ENCODE data around the gene CEP20.
"Not testable (repeated sequence)": the region's sequence is repeated elsewhere in the genome, so short reads cannot be mapped to it uniquely, and the experiment has no call there.

The CEP20 gene

GRCh38 chr16:15857724-15858560, 30.5 kb downstream of the CEP20 start:
- DNase-seq, result no peak

DNA sequence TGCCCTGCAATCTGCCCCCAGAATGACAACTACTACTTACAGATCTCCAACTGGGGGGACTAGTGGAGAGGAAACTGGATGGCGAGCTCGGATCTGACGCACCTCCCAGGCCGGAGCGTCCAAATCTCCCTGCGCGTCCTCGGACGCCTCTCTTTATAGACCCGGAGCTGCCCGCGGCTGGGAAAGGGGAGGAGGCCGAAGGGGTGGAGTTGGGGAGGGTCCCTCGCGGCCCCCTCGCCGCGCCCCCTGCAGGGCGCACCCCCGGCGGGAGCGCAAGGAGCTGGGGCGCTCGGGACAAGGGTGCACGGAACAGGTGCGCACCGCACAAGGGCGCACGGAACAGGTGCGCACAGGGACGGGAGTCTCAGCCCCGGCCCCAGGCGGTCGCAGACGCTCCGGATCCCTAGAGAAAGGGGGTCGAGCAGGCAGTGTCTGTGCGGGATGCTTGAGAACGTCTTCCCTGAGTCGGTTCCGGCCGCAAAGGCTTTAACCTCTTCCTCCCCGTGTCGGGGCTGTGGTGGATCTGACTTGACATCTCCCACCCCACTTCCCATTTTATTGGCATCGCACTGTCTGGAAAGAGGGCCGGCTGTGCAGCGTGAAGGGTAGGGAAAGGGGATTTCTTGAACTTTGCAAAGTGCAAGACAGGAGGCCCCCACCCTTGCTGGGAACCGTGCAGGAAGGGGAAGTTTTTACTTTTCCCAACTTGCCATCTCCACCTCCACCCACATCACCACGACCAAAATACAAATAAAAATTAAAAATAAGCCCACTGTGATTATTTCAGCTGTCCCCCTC, 31.3 kb downstream of the CEP20 start, which contains the start of gene MYH11:
MYH11 (minus strand) TSS at position 128 of the 798 bp plus-strand sequence. CDS start 18,776 bp downstream, outside the sequence.
- DNase-seq, result no peak

GRCh38 chr16:15856182-15856581, 32.2 kb downstream of the CEP20 start:
- no peak for DNase-seq

DNA sequence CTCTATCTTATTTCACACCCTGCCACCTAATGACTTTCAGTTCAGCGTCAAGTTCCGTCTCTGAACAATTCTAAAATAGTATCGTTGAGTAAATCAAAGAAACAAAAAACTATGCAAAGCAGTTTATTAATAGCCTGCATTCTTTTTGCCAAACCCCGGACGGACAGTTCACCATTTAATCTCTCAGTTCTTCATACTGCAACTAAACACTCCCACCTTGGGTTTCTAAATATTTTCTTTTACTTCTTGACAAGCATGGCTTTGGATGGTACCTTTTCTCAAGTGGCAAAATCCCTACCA, 32.7 kb downstream of the CEP20 start:
- DNase-seq, result no peak

- no peak for DNase-seq
Observed at GRCh38 chr16:15854906-15855703, 33.3 kb downstream of the CEP20 start.

- DNase-seq, result no peak
Observed at GRCh38 chr16:15854061-15854460, 34.3 kb downstream of the CEP20 start.

DNA sequence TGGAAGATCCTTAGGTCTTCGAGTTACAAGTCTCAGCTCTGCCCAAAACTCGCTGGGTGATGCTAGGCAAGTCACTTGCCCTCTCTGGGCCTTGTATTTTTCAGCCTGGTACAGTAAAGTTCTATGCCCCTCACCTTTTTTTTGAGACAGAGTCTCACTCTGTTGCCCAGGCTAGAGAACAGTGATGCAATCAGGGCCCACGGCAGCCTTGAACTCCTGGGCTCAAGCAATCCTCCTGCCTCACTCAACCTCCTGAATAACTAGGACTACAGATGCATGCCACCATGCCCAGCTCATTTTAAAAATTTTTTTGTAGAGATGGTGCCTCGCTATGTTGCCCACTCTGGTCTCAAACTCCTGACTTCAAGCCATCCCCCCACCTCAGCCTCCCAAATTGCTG, 35.4 kb downstream of the CEP20 start:
- DNase-seq, result no peak

GRCh38 chr16:15850555-15850954, 37.8 kb downstream of the CEP20 start:
- not testable (repeated sequence) for DNase-seq

DNA sequence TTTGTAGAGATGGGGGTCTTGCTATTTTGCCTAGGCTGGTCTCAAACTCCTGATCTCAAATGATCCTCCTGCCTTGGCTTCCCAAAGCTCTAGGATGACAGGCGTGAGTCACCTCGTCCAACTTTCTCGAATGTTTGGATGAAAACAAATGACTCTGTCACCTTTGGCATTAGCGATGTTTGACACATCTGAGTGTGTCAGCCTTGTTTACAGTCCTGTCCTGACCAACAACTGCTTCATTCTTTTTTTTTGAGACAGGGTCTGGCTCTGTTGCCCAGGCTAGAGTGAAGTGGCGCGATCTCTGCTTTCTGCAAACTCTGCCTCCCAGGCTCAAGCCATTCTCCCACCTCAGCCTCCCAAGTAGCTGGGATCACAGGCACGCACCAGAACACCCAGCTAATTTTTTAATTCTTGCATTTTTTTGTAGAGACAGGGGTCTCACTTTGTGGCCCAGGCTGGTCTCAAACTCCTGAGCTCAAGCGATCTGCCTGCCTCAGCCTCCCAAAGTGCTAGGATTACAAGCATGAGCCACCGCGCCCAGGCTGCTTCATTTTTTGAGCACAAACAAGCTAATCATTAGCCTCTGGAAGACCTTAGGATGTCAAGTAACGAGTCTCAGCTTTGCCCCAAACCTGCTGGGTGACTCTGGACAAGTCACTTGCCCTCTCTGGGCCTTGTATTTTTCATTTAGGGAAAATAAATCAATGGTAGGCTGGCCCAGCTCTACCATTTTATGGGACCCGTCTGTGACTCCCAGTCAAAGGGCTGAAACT, 39.0 kb downstream of the CEP20 start:
- DNase-seq, result no peak

- DNase-seq, result no peak
Observed at GRCh38 chr16:15847611-15848175, 40.7 kb downstream of the CEP20 start.

GRCh38 chr16:15846510-15846909, 41.9 kb downstream of the CEP20 start:
- DNase-seq, result no peak

DNA sequence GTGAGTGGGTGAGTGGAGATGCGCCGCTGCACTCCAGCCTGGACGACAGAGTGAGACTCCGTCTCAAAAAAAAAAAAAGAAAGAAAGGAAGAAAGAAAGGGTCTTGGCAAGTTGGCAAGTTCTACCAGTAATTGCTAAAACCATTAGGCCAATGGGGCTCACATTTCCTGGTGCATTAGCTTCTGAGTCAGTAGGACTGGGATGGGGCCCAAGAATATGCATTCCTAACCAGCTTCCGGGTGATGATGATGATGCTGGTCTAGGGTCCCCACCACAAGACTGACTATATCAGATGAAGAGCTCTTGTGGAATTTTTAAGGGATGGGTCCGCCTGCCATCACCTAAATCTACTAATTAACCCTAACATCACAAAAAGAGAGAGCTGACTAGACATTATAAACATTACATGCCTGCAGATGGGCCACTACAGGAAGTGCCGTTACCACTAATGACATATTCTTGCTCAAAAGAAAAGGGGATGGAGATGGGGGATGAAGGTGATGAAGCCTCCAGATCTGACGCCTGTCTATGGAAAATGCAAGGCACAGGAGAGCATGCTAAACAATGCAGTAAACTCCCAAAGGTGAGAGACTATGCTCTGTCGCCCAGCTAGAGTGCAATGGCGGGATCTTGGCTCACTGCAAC, 44.6 kb downstream of the CEP20 start:
- DNase-seq, result no peak

- DNase-seq, result not testable (repeated sequence)
Observed at GRCh38 chr16:15839204-15839603, 49.2 kb downstream of the CEP20 start.

DNA sequence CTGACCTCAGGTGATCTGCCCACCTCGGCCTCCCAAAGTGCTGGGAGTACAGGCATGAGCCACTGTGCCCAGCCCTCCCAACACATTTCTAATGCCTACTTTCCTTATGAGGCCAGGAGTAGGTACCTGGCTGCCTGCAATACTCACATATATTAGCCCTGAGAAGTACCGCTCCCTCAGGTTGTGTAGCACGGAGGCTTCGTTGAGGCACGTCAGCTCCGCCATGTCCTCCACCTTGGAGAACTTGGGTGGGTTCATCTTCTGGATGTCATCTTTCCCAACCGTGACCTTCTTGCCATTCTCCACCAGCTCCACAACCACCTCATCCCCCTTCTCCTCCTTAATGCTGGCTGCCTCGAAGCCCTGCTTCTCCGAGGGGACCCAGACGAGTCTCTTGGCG, 50.6 kb downstream of the CEP20 start:
- no peak for DNase-seq

GRCh38 chr16:15836965-15837611, 51.3 kb downstream of the CEP20 start:
- DNase-seq, result no peak

DNA sequence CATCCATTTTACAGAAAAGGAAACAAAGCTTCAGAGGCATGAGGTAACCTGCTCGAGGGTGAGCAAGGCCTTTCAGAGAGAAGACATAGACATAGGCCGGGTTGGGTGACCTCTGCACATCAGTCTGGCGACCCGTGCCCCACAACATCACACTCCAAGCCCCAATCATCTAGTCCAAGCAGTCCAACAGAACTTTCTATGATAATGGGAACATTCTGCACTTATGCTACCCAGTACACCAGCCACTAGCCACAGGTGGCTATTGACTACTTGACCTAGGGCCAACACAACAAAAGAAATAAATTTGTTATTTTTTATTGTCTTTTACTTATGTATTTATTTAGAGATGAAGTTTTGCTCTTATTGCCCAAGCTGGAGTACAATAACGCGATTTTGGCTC, 52.3 kb downstream of the CEP20 start:
- no peak for DNase-seq

DNA sequence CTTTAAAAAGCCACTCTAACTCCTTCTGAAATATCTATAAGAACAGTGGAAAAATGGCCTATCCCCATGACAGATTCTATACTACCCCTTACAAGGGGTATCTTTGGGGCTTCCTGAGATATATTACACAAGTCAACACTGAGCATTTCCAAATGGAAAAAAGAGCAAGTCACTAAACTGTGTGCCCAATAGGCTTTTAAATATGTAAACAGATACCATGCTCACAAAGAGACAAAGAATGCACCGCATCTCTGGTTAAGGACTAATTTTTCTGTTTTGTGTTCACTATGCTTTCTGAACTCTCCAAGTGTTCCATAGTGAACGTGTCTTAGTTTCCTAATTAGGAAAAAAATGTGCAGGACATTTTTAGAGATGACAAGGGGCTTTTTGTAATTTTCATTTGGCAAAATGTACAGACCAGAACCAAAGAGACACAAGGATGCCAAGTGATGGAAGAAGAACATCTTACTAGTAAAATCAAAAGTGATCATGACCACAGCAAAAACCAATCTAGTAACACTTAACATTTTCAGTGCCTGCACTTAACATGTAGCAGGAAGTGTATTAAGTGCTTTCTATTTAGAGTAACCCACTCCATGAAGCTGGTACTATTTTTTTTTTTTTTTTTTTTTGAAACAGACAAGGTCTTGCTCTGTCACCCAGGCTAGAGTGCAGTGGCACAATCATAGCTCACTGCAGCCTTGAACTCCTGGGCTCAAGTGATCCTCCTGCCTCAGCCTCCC, 53.1 kb downstream of the CEP20 start:
- no peak for DNase-seq

DNA sequence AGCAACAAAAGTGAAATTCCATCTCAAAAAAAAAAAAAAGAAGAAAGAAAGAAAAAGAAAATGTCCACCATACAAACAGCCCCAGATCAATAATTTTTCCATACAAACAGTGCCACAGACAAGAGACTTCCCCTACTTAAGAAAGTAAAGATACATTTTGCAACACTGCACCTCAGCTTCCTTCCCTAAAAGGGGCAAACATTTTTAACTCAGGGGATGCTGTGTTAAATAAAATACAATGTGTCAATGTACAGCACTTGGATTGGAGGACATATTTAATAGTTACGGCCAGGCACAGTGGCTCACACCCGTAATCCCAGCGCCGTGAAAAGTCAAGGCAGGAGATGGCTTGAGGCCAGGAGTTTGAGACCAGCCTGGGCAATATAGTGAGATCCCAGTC, 53.9 kb downstream of the CEP20 start:
- DNase-seq, result no peak

- DNase-seq, result no peak
Observed at GRCh38 chr16:15833541-15833940, 54.9 kb downstream of the CEP20 start.

DNA sequence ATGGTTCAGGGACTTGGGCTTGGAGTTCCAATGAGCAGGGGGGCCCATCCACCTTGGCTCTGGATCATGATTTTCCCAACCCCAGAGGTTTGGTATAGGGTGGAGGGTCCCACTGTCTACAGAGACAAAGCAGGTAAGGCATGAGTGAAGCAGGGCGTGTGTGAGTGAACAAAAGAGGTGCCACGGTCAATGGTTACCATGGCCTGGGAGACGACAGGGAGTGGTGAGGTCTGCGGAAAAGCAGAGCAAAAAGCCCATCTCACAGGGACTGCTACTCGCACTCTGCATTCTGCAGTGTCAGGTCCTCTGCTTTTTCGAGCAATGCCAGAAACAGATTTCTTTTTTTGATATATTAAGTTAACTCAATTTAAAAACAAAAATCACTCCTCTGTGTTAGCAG, 56.2 kb downstream of the CEP20 start:
- no peak for DNase-seq

Data from CD4-positive, alpha-beta T cell treated with Interferon alpha-2 for 1 hour (primary cell).